HepG2 (cell line): ENCODE measurements around the gene ATRIP. TPM values are rescaled to one million over a fixed set of nuclear protein-coding genes. Genes with fewer than 3 reads are reported as not detected.
A peak's percentile ranks its signal among the peaks of the same experiment; 100 is the strongest.

ENCODE experiments used
- CBX5 ChIP-seq: sonication (generic); formaldehyde crosslinking; IDR thresholded peaks from 2 replicates; pipeline ENCODE4 v1.4.0; 2020; ENCODE audit warnings: missing genetic modification reagents, borderline replicate concordance
- GATAD2A ChIP-seq: IDR thresholded peaks from 2 replicates; pipeline ENCODE4 v1.6.1; 2016
- GFI1 ChIP-seq: sonication (generic); formaldehyde crosslinking; IDR thresholded peaks from 2 replicates; pipeline ENCODE4 v1.5.0; 2020; ENCODE audit warnings: missing genetic modification reagents, mild to moderate bottlenecking, borderline replicate concordance
- GLI4 ChIP-seq: sonication (generic); formaldehyde crosslinking; IDR thresholded peaks from 2 replicates; pipeline ENCODE4 v1.5.1; 2020; ENCODE audit warnings: missing genetic modification reagents, mild to moderate bottlenecking, moderate library complexity, borderline replicate concordance
- HOXA5 ChIP-seq: sonication (generic); formaldehyde crosslinking; IDR thresholded peaks from 2 replicates; pipeline ENCODE4 v1.4.0; 2020; ENCODE audit warnings: missing genetic modification reagents
- HOXD1 ChIP-seq: sonication (generic); formaldehyde crosslinking; IDR thresholded peaks from 2 replicates; pipeline ENCODE4 v1.5.0; 2020; ENCODE audit warnings: missing genetic modification reagents
- RELA ChIP-seq: sonication (generic); formaldehyde crosslinking; IDR thresholded peaks from 2 replicates; pipeline ENCODE4 v1.4.0; 2020; ENCODE audit warnings: missing genetic modification reagents
- SNAPC2 ChIP-seq: sonication (generic); formaldehyde crosslinking; IDR thresholded peaks from 2 replicates; pipeline ENCODE4 v1.8.1; 2022; ENCODE audit warnings: mild to moderate bottlenecking, missing genetic modification reagents
- SOX13 ChIP-seq, 3 experiments: fragments of 450-650 bp in 1 of 3; sonication (generic) in 1 of 3; formaldehyde crosslinking in 1 of 3; IDR thresholded peaks in 2 of 3; conservative IDR thresholded peaks in 1 of 3; 2 replicates each; pipeline versions ENCODE4 v1.5.0 to v1.6.1; 2016 to 2020; ENCODE audit warnings: antibody characterized with exemption in 1 of 3, mild to moderate bottlenecking in 1 of 3, missing compliant biosample characterization in 1 of 3, missing genetic modification reagents in 1 of 3, moderate library complexity in 1 of 3
- SP2 ChIP-seq: sonication (generic); formaldehyde crosslinking; IDR thresholded peaks from 2 replicates; pipeline ENCODE4 v1.5.1; 2020; ENCODE audit warnings: mild to moderate bottlenecking, missing genetic modification reagents
- TCF7L2 ChIP-seq: IDR thresholded peaks from 2 replicates; pipeline ENCODE4 v1.6.1; 2011; ENCODE audit warnings: mild to moderate bottlenecking, low read depth, low read length, moderate library complexity
- ZFX ChIP-seq: sonication (generic); formaldehyde crosslinking; IDR thresholded peaks from 2 replicates; pipeline ENCODE4 v1.4.0; 2020; ENCODE audit warnings: mild to moderate bottlenecking, low read depth, missing genetic modification reagents, moderate library complexity
- ZNF10 ChIP-seq: sonication (generic); formaldehyde crosslinking; IDR thresholded peaks from 2 replicates; pipeline ENCODE4 v1.4.0; 2020; ENCODE audit warnings: mild to moderate bottlenecking, low read depth, missing genetic modification reagents, borderline replicate concordance
- ZNF282 ChIP-seq: fragments of 450-650 bp; IDR thresholded peaks from 2 replicates; pipeline ENCODE4 v1.6.1; 2018; ENCODE audit not compliant: partially characterized antibody
- ZNF451 ChIP-seq: sonication (generic); formaldehyde crosslinking; IDR thresholded peaks from 2 replicates; pipeline ENCODE4 v1.5.0; 2020; ENCODE audit warnings: mild to moderate bottlenecking, missing genetic modification reagents
- ZNF549 ChIP-seq: sonication (generic); formaldehyde crosslinking; IDR thresholded peaks from 2 replicates; pipeline ENCODE4 v1.5.0; 2020; ENCODE audit warnings: missing genetic modification reagents
- ZNF558 ChIP-seq: sonication (generic); formaldehyde crosslinking; IDR thresholded peaks from 2 replicates; pipeline ENCODE4 v1.9.0; 2022; ENCODE audit warnings: mild to moderate bottlenecking, missing genetic modification reagents, borderline replicate concordance
- polyA plus RNA-seq, 8 experiments: library from polyadenylated mRNA; depleted of rRNA in 3 of 8; stranded (reverse) in 7 of 8; unstranded in 1 of 8; fragments of >200 nt; fragmentation: Illumina TruSeq in 4 of 8; extraction: Trizol in 4 of 8; gene quantifications; 2 replicates each; pipeline versions ENCODE4 v1.2.1 to v1.2.3, GENCODE V29; 2011 to 2016; ENCODE audit warnings: low read depth in 4 of 8, missing spikeins in 1 of 8, mixed read lengths in 1 of 8; ENCODE audit not compliant: insufficient read depth in 1 of 8
- total RNA-seq, 5 experiments: library from RNA; depleted of rRNA; stranded (reverse); fragments of >200 nt; fragmentation: Illumina TruSeq; extraction: Trizol; gene quantifications; 2 replicates each; pipeline ENCODE4 v1.2.3, GENCODE V29; 2016; ENCODE audit warnings: low read depth in 1 of 5
- TF ChIP-seq, protein P1 (sequence below): sonication (generic); formaldehyde crosslinking; conservative IDR thresholded peaks from 2 replicates; pipeline ENCODE4 v1.8.0; 2022; ENCODE audit warnings: mild to moderate bottlenecking, moderate library complexity, missing genetic modification reagents
- TF ChIP-seq, protein P2 (sequence below): IDR thresholded peaks from 2 replicates; pipeline ENCODE4 v1.6.1; 2016; ENCODE audit warnings: missing genetic modification reagents, missing compliant biosample characterization
- TF ChIP-seq, protein P3 (sequence below): sonication (generic); formaldehyde crosslinking; IDR thresholded peaks from 2 replicates; pipeline ENCODE4 v1.4.0; 2020; ENCODE audit warnings: missing genetic modification reagents
- TF ChIP-seq, protein P4 (sequence below): IDR thresholded peaks from 2 replicates; pipeline ENCODE4 v1.6.1; 2012; ENCODE audit warnings: low read depth, low read length, improper control_type of control experiment
- TF ChIP-seq, protein P5 (sequence below): sonication (generic); formaldehyde crosslinking; IDR thresholded peaks from 2 replicates; pipeline ENCODE4 v1.5.0; 2020; ENCODE audit warnings: mild to moderate bottlenecking, missing genetic modification reagents
- TF ChIP-seq, protein P6 (sequence below): sonication (generic); formaldehyde crosslinking; IDR thresholded peaks from 2 replicates; pipeline ENCODE4 v1.4.0; 2020; ENCODE audit warnings: mild to moderate bottlenecking, missing genetic modification reagents

ATRIP gene
- total and polyA plus RNA-seq, 2 of the 13 experiments (the other 11 are each of a cell fraction or from before 2014, with no cell fraction given) = 5.1 to 12.5 TPM

DNA sequence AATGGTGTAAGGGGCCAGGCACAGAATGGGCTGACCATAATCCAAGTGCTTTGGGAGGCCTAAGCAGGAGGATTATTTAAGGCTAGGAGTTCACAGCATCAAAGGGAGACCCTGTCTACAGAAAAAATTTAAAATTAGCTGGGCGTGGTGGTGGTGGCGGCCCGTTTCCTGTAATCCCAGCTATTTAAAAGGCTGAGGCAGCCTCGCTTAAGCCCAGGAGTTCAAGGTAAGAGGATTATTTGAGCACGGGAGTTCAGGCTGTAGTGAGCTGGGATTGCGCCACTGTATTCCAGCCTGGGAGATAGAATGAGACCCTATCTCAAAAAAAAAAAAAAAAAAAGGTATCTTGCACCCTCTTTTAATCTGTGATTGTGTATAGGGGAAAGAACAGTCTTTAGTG is 4.6 kb upstream of the ATRIP start (continued):
- TF ChIP-seq, protein P1, sequence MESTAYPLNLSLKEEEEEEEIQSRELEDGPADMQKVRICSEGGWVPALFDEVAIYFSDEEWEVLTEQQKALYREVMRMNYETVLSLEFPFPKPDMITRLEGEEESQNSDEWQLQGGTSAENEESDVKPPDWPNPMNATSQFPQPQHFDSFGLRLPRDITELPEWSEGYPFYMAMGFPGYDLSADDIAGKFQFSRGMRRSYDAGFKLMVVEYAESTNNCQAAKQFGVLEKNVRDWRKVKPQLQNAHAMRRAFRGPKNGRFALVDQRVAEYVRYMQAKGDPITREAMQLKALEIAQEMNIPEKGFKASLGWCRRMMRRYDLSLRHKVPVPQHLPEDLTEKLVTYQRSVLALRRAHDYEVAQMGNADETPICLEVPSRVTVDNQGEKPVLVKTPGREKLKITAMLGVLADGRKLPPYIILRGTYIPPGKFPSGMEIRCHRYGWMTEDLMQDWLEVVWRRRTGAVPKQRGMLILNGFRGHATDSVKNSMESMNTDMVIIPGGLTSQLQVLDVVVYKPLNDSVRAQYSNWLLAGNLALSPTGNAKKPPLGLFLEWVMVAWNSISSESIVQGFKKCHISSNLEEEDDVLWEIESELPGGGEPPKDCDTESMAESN (CRISPR knock-in tag) = no peak
- TF ChIP-seq, protein P2, sequence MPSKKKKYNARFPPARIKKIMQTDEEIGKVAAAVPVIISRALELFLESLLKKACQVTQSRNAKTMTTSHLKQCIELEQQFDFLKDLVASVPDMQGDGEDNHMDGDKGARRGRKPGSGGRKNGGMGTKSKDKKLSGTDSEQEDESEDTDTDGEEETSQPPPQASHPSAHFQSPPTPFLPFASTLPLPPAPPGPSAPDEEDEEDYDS (CRISPR knock-in tag) = no peak
- TF ChIP-seq, protein P3, sequence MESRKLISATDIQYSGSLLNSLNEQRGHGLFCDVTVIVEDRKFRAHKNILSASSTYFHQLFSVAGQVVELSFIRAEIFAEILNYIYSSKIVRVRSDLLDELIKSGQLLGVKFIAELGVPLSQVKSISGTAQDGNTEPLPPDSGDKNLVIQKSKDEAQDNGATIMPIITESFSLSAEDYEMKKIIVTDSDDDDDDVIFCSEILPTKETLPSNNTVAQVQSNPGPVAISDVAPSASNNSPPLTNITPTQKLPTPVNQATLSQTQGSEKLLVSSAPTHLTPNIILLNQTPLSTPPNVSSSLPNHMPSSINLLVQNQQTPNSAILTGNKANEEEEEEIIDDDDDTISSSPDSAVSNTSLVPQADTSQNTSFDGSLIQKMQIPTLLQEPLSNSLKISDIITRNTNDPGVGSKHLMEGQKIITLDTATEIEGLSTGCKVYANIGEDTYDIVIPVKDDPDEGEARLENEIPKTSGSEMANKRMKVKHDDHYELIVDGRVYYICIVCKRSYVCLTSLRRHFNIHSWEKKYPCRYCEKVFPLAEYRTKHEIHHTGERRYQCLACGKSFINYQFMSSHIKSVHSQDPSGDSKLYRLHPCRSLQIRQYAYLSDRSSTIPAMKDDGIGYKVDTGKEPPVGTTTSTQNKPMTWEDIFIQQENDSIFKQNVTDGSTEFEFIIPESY = 0 out of 2 replicates have a peak, but pooled peaks have one; percentile 56
- no peak for TF ChIP-seq ZNF451 (CRISPR knock-in tag)
- TF ChIP-seq SNAPC2 (CRISPR knock-in tag) = no peak
- TF ChIP-seq, protein P4, sequence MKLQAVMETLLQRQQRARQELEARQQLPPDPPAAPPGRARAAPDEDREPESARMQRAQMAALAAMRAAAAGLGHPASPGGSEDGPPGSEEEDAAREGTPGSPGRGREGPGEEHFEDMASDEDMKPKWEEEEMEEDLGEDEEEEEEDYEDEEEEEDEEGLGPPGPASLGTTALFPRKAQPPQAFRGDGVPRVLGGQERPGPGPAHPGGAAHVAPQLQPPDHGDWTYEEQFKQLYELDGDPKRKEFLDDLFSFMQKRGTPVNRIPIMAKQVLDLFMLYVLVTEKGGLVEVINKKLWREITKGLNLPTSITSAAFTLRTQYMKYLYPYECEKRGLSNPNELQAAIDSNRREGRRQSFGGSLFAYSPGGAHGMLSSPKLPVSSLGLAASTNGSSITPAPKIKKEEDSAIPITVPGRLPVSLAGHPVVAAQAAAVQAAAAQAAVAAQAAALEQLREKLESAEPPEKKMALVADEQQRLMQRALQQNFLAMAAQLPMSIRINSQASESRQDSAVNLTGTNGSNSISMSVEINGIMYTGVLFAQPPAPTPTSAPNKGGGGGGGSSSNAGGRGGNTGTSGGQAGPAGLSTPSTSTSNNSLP = no peak
- no peak for TF ChIP-seq ZNF10 (CRISPR knock-in tag)
- TF ChIP-seq CBX5 (CRISPR knock-in tag) = no peak
- no peak for TF ChIP-seq RELA (CRISPR knock-in tag)
- TF ChIP-seq GLI4 (CRISPR knock-in tag) = no peak
- TF ChIP-seq ZFX = no peak
- no peak for TF ChIP-seq ZNF549 (CRISPR knock-in tag)
- TF ChIP-seq SP2 = no peak
- TF ChIP-seq GATAD2A (CRISPR knock-in tag) = 0 out of 2 replicates have a peak, but pooled peaks have one; percentile 16
- no peak for TF ChIP-seq HOXA5
- TF ChIP-seq, protein P5, sequence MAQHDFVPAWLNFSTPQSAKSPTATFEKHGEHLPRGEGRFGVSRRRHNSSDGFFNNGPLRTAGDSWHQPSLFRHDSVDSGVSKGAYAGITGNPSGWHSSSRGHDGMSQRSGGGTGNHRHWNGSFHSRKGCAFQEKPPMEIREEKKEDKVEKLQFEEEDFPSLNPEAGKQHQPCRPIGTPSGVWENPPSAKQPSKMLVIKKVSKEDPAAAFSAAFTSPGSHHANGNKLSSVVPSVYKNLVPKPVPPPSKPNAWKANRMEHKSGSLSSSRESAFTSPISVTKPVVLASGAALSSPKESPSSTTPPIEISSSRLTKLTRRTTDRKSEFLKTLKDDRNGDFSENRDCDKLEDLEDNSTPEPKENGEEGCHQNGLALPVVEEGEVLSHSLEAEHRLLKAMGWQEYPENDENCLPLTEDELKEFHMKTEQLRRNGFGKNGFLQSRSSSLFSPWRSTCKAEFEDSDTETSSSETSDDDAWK (CRISPR knock-in tag) = no peak
- TF ChIP-seq HOXD1 (CRISPR knock-in tag) = no peak
- TF ChIP-seq SOX13 (IDR thresholded peaks at IDR 0.05) = no peak
- 0 out of 4 replicates have a peak, but pooled peaks of 1 of the 2 experiments have one; percentile 6 for TF ChIP-seq SOX13 (CRISPR knock-in tag; conservative IDR thresholded peaks at IDR 0.05 in 1 of 2, IDR thresholded peaks at IDR 0.05 in 1 of 2)
- no peak for TF ChIP-seq ZNF558 (CRISPR knock-in tag)
- 0 out of 2 replicates have a peak, but pooled peaks have one; percentile 38 for TF ChIP-seq GFI1 (CRISPR knock-in tag)
- no peak for TF ChIP-seq ZNF282
- TF ChIP-seq, protein P6, sequence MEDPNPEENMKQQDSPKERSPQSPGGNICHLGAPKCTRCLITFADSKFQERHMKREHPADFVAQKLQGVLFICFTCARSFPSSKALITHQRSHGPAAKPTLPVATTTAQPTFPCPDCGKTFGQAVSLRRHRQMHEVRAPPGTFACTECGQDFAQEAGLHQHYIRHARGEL = no peak
- TF ChIP-seq TCF7L2 = no peak
